ENCODE data around the gene CTRL.

DNA sequence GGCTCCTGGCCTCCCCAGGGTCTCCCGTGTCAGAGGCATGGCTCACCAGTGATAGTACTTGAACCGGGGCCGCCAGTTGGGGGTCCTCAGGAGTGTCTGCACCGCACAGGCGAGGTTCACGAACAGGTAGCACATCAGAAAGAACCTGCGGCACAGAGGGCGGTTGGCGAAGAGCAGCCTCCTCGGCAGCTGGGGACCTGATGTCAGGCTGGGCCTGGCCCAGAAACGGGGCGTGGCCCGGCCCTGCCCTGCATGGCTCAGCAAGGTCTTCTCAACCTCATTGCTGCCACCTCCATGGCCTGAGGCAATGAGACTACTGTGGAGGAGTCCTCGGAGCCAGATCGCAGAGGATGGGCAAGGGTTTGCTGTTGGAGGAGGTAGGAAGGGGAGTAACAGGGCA lies 16.4 kb upstream of the CTRL start:
- no peak for TF ChIP-seq POLR2AphosphoS5 (IDR thresholded peaks at IDR 0.05; ENCODE audit: low read depth, low read length)
- no peak for TF ChIP-seq POLR2A (IDR thresholded peaks at IDR 0.05; ENCODE audit: low read depth, low read length)
- TF ChIP-seq TAF1 (IDR thresholded peaks at IDR 0.05; ENCODE audit: borderline replicate concordance, low read depth, low read length) = no peak

Data from GM12892 (cell line).